Mesendoderm (in vitro differentiated cells): ENCODE measurements around the gene NCOR2. TPM values are rescaled to one million over a fixed set of nuclear protein-coding genes. Genes with fewer than 3 reads are reported as not detected.
A peak's percentile ranks its signal among the peaks of the same experiment; 100 is the strongest.

Experiments
- DNase-seq: peaks from one replicate; pipeline ENCODE4 v3.0.0; 2013
- H2AK5ac ChIP-seq: 2 replicates; pipeline ENCODE4 v1.6.1; 2013; ENCODE audit warnings: low read length, inconsistent platforms
- H2BK120ac ChIP-seq: 2 replicates; pipeline ENCODE4 v1.6.1; 2013; ENCODE audit warnings: low read depth, mild to moderate bottlenecking, low read length, moderate library complexity, mixed read lengths
- H2BK15ac ChIP-seq: replicated peaks from 2 replicates; pipeline ENCODE4 v1.6.1; 2013; ENCODE audit warnings: low read depth, mild to moderate bottlenecking, moderate library complexity
- H2BK5ac ChIP-seq: 2 replicates; pipeline ENCODE4 v1.6.1; 2013; ENCODE audit warnings: low read length, inconsistent platforms
- H3K18ac ChIP-seq: 2 replicates; pipeline ENCODE4 v1.6.1; 2013; ENCODE audit warnings: mild to moderate bottlenecking, low read length, mixed read lengths
- H3K23ac ChIP-seq: one replicate; pipeline ENCODE4 v1.6.1; 2013; ENCODE audit warnings: low read length
- H3K27ac ChIP-seq: 2 replicates; pipeline ENCODE4 v1.5.1; 2013; ENCODE audit warnings: low read depth, mild to moderate bottlenecking, inconsistent platforms, low read length, moderate library complexity
- H3K27me3 ChIP-seq: 2 replicates; pipeline ENCODE4 v1.6.1; 2013; ENCODE audit warnings: low read length, control low read depth, mild to moderate bottlenecking, inconsistent platforms; ENCODE audit not compliant: insufficient read depth, poor library complexity
- H3K36me3 ChIP-seq: 2 replicates; pipeline ENCODE4 v1.6.1; 2013; ENCODE audit warnings: low read length, inconsistent platforms; ENCODE audit not compliant: control insufficient read depth, insufficient read depth
- H3K4ac ChIP-seq: one replicate; pipeline ENCODE4 v1.6.1; 2013; ENCODE audit warnings: low read depth, mild to moderate bottlenecking, low read length, moderate library complexity
- H3K4me1 ChIP-seq: 2 replicates; pipeline ENCODE4 v1.6.1; 2013; ENCODE audit warnings: low read depth, low read length, inconsistent platforms; ENCODE audit not compliant: control insufficient read depth
- H3K4me2 ChIP-seq: 2 replicates; pipeline ENCODE4 v1.6.1; 2013; ENCODE audit warnings: low read length
- H3K4me3 ChIP-seq: 2 replicates; pipeline ENCODE4 v1.5.1; 2013; ENCODE audit warnings: mild to moderate bottlenecking, low read length
- H3K56ac ChIP-seq: one replicate; pipeline ENCODE4 v1.6.1; 2013; ENCODE audit warnings: low read length
- H3K79me1 ChIP-seq: 2 replicates; pipeline ENCODE4 v1.6.1; 2013; ENCODE audit warnings: low read length, inconsistent platforms
- H3K79me2 ChIP-seq: 2 replicates; pipeline ENCODE4 v1.6.1; 2013; ENCODE audit warnings: mild to moderate bottlenecking, low read length; ENCODE audit not compliant: control insufficient read depth, insufficient read depth
- H3K9ac ChIP-seq: 2 replicates; pipeline ENCODE4 v1.6.1; 2013; ENCODE audit warnings: low read length, inconsistent platforms
- H4K5ac ChIP-seq: one replicate; pipeline ENCODE4 v1.6.1; 2013; ENCODE audit warnings: low read length
- H4K8ac ChIP-seq: one replicate; pipeline ENCODE4 v1.6.1; 2013; ENCODE audit warnings: low read depth, mild to moderate bottlenecking, control low read depth, low read length, moderate library complexity
- WGBS: extraction: QIAGEN DNeasy Blood & Tissue Kit; methylation state at CpG from one replicate; pipeline ENCODE4 v1.1.7; 2013; ENCODE audit warnings: low lambda C conversion rate, missing lambda C conversion rate; ENCODE audit not compliant: insufficient coverage; ENCODE audit errors: extremely low coverage; 5-methylcytosine and 5-hydroxymethylcytosine counted together
- polyA plus RNA-seq, 2 experiments: library from polyadenylated mRNA; stranded (reverse); fragments of 200-250 nt; gene quantifications; one replicate each; pipeline ENCODE4 v1.2.3, GENCODE V29; 2013

The NCOR2 gene
- 129 TPM for polyA plus RNA-seq (2013, experiment 1 of 2)
- polyA plus RNA-seq (2013, experiment 2 of 2): 129 TPM

GRCh38 chr12:124566997-124567672 is at the start of gene NCOR2:
TSS of gene NCOR2 (minus strand) at chr12:124567612. CDS start at chr12:124495251, 72,361 bp downstream.
- peak within 1 kb of the TSS; percentile 91 for H3K18ac ChIP-seq
- H3K23ac ChIP-seq: peak within 1 kb of the TSS; percentile 89
- H2BK15ac ChIP-seq: peak within 1 kb of the TSS; percentile 37
- no peak within 1 kb of the TSS for H4K5ac ChIP-seq
- H3K79me2 ChIP-seq: peaks cover 43% of the 10 kb centered on the region
- H3K4me3 ChIP-seq: peak within 1 kb of the TSS; percentile 90
- no peaks in the 10 kb centered on the region for H3K27me3 ChIP-seq
- peaks cover 3% of the 10 kb centered on the region for H3K79me1 ChIP-seq
- peak within 1 kb of the TSS; percentile 94 for H3K4me2 ChIP-seq
- no peak within 1 kb of the TSS for H4K8ac ChIP-seq
- H2BK5ac ChIP-seq: peak within 1 kb of the TSS; percentile 89
- peak within 1 kb of the TSS; percentile 69 for H2BK120ac ChIP-seq
- DNase-seq: peak; percentile 47
- peak within 1 kb of the TSS; percentile 94 for H3K9ac ChIP-seq
- peak within 1 kb of the TSS; percentile 98 for H3K56ac ChIP-seq
- H3K4ac ChIP-seq: peak within 1 kb of the TSS; percentile 92
- peak within 1 kb of the TSS; percentile 95 for H3K27ac ChIP-seq
- H3K4me1 ChIP-seq: peaks cover 7% of the 10 kb centered on the region
- no peaks in the 10 kb centered on the region for H3K36me3 ChIP-seq
- no peak within 1 kb of the TSS for H2AK5ac ChIP-seq
- WGBS: no CpG with 5 or more reads among the region's 106 CpGs

- no peaks in the 10 kb centered on the region for H3K36me3 ChIP-seq
- H3K79me2 ChIP-seq: no peaks in the 10 kb centered on the region
- H3K4me2 ChIP-seq: no peak overlapping the region
- no peak overlapping the region for H2AK5ac ChIP-seq
- H3K4me1 ChIP-seq: no peaks in the 10 kb centered on the region
- no peaks in the 10 kb centered on the region for H3K27me3 ChIP-seq
- WGBS: no CpG with 5 or more reads among the region's 20 CpGs
- no peaks in the 10 kb centered on the region for H3K79me1 ChIP-seq
- H3K9ac ChIP-seq: no peak overlapping the region
- no peak overlapping the region for H2BK5ac ChIP-seq
- H3K4me3 ChIP-seq: no peak overlapping the region
- H4K8ac ChIP-seq: no peak overlapping the region
- H3K18ac ChIP-seq: no peak overlapping the region
- H2BK15ac ChIP-seq: no peak overlapping the region
- H3K27ac ChIP-seq: no peak overlapping the region
- no peak overlapping the region for H4K5ac ChIP-seq
- no peak overlapping the region for H3K23ac ChIP-seq
- H2BK120ac ChIP-seq: no peak overlapping the region
- no peak for DNase-seq
- H3K4ac ChIP-seq: no peak overlapping the region
- H3K56ac ChIP-seq: no peak overlapping the region
Observed at GRCh38 chr12:124616394-124617221, 49.2 kb upstream of the NCOR2 start.

DNA sequence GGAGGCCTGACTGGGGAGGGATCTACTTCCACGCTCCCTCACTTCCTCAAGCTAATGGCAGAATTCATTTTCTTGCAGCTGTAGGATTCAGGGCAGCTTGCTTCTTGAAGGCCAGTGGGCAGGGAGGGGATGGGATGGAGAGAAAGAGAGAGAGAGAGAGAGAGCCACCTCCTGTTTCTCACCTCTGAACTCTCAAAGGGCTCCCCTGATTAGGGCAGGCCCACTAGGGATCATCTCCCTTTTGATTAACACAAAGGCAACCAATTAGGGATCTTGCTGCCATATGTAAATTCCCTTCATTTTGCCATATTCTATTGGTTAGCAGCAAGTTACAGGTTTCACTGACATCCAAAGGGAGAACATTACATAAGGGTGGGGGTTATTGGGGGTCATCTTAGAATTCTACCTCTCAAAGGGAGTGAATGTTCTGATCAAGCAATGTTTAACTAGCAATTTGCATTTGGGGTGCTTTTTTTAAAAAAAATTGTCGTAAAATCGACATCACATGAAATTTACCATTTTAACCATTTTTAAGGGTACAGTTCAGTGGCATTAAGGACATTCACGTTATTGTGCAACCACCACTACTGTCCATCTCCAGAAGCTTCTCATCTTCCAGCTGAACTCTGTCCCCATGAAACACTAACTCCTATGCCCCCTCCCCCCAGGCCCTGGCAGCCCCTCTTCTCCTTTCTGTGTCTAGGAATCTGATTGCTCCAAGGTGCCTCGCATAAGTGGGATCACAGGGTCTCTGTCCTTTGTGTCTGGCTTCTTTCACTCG is 47.3 kb upstream of the NCOR2 start:
- Histone ChIP-seq H3K56ac (no peak overlapping the region), H2BK120ac (no peak overlapping the region), H2AK5ac (no peak overlapping the region), H4K8ac (no peak overlapping the region), H3K4me1 (no peaks in the 10 kb centered on the region), H2BK5ac (no peak overlapping the region), H3K23ac (no peak overlapping the region), H3K4me2 (no peak overlapping the region), H3K79me2 (no peaks in the 10 kb centered on the region), H3K27ac (no peak overlapping the region), H3K79me1 (no peaks in the 10 kb centered on the region), H3K4ac (no peak overlapping the region), H2BK15ac (no peak overlapping the region), H3K36me3 (no peaks in the 10 kb centered on the region), H3K18ac (no peak overlapping the region), H3K9ac (no peak overlapping the region), H3K4me3 (no peak overlapping the region), H4K5ac (no peak overlapping the region), H3K27me3 (no peaks in the 10 kb centered on the region)
- no peak for DNase-seq
- no CpG with 5 or more reads among the region's 6 CpGs for WGBS

GRCh38 chr12:124613151-124613585 is 45.8 kb upstream of the NCOR2 start:
- H3K18ac ChIP-seq: no peak overlapping the region
- H3K4ac ChIP-seq: no peak overlapping the region
- no peak overlapping the region for H2BK5ac ChIP-seq
- H3K56ac ChIP-seq: no peak overlapping the region
- no peak overlapping the region for H2AK5ac ChIP-seq
- no CpG with 5 or more reads among the region's 3 CpGs for WGBS
- H3K36me3 ChIP-seq: no peaks in the 10 kb centered on the region
- no peak overlapping the region for H3K9ac ChIP-seq
- H3K79me1 ChIP-seq: no peaks in the 10 kb centered on the region
- H3K27ac ChIP-seq: no peak overlapping the region
- no peak overlapping the region for H3K4me2 ChIP-seq
- H3K79me2 ChIP-seq: no peaks in the 10 kb centered on the region
- H3K23ac ChIP-seq: no peak overlapping the region
- H3K4me1 ChIP-seq: no peaks in the 10 kb centered on the region
- no peak overlapping the region for H2BK120ac ChIP-seq
- H3K27me3 ChIP-seq: no peaks in the 10 kb centered on the region
- no peak for DNase-seq
- H4K8ac ChIP-seq: no peak overlapping the region
- no peak overlapping the region for H3K4me3 ChIP-seq
- no peak overlapping the region for H2BK15ac ChIP-seq
- no peak overlapping the region for H4K5ac ChIP-seq

GRCh38 chr12:124612410-124612680 is 44.9 kb upstream of the NCOR2 start:
- H3K79me2 ChIP-seq: no peaks in the 10 kb centered on the region
- no peak overlapping the region for H3K23ac ChIP-seq
- no peak overlapping the region for H2BK5ac ChIP-seq
- H3K36me3 ChIP-seq: no peaks in the 10 kb centered on the region
- no peak overlapping the region for H2AK5ac ChIP-seq
- no peak for DNase-seq
- no peak overlapping the region for H3K4ac ChIP-seq
- H3K4me1 ChIP-seq: no peaks in the 10 kb centered on the region
- no peak overlapping the region for H3K18ac ChIP-seq
- H3K4me3 ChIP-seq: no peak overlapping the region
- H3K4me2 ChIP-seq: no peak overlapping the region
- H4K8ac ChIP-seq: no peak overlapping the region
- H3K27me3 ChIP-seq: no peaks in the 10 kb centered on the region
- no peak overlapping the region for H2BK15ac ChIP-seq
- no peak overlapping the region for H4K5ac ChIP-seq
- H3K79me1 ChIP-seq: no peaks in the 10 kb centered on the region
- no peak overlapping the region for H3K9ac ChIP-seq
- H2BK120ac ChIP-seq: no peak overlapping the region
- H3K56ac ChIP-seq: no peak overlapping the region
- no CpG with 5 or more reads among the region's 4 CpGs for WGBS
- no peak overlapping the region for H3K27ac ChIP-seq
